DND-41 (cell line): ENCODE measurements around the gene PHGDH.

Source experiments
- EZH2 ChIP-seq: IDR thresholded peaks from 3 replicates; pipeline ENCODE4 v1.6.1; 2012; ENCODE audit warnings: borderline replicate concordance, low read depth, mild to moderate bottlenecking, moderate library complexity, low read length, inconsistent platforms; ENCODE audit not compliant: severe bottlenecking
- TF ChIP-seq, protein P1 (sequence below): IDR thresholded peaks from 2 replicates; pipeline ENCODE4 v1.5.1; 2012; ENCODE audit warnings: borderline replicate concordance, low read length, moderate library complexity, mild to moderate bottlenecking; ENCODE audit not compliant: poor library complexity, severe bottlenecking; ENCODE audit errors: extremely low read depth

GRCh38 chr1:119721896-119722295 lies 10.2 kb downstream of the PHGDH start:
- TF ChIP-seq, protein P1, sequence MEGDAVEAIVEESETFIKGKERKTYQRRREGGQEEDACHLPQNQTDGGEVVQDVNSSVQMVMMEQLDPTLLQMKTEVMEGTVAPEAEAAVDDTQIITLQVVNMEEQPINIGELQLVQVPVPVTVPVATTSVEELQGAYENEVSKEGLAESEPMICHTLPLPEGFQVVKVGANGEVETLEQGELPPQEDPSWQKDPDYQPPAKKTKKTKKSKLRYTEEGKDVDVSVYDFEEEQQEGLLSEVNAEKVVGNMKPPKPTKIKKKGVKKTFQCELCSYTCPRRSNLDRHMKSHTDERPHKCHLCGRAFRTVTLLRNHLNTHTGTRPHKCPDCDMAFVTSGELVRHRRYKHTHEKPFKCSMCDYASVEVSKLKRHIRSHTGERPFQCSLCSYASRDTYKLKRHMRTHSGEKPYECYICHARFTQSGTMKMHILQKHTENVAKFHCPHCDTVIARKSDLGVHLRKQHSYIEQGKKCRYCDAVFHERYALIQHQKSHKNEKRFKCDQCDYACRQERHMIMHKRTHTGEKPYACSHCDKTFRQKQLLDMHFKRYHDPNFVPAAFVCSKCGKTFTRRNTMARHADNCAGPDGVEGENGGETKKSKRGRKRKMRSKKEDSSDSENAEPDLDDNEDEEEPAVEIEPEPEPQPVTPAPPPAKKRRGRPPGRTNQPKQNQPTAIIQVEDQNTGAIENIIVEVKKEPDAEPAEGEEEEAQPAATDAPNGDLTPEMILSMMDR, result no peak
- TF ChIP-seq EZH2, result no peak
